Measurements from ENCODE around the gene TMEM143.

TMEM143 gene

DNA sequence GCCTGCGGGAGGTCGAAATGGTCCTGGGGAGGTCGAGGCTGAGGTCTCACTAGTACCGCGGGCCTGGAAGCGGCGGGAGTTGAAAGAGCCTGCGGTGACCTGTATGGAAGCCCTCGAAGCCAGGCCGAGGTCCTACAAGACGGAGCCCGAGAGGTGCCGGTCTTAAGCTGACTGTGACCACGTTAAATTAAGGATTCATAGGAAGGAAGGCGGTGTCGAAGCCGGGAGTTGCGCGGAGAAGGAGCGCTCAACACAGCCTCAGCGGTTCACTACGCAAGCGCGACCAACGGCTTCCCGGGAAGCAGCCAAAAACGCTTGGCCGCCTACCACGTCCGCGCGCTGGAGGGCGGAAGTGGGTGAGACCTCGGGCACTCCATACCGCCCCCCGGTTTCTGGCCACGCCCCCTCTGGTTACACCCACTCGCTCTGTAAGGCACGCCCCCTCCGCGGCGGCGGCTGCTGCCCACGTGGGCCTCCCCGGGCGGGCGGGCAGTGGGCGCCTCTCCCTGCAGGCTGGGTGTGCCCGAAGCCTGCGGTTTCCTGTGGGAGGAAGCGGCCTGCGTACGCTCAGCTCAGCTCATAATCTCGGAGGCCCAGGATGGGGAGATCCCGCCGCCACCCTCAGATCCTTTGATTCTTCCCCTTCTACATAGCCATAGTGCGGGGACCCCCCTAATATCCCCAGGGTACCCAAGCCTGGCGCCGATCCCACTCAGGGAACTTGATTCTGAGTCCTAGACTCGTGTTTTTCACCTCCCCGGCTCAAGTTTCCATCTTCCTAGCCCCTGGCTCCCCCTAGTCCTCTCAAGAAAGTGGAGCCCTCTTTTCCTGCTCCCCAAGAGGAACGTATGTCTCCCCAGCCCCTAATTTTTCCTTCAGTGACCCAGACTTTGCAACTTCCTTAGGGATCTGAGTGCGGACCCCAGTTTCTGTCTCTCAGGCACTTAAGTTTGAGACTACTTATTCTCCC, 41.8 kb downstream of the TMEM143 start:
- Histone ChIP-seq H3K79me2 (ENCODE audit: low read length) (no peaks in the 10 kb centered on the region), H3K27me3 (ENCODE audit: low read depth, low read length) (no peaks in the 10 kb centered on the region), H4K20me1 (ENCODE audit: insufficient read depth, low read length) (no peaks in the 10 kb centered on the region), H3K36me3 (replicated peaks; ENCODE audit: low read depth, low read length) (no peaks in the 10 kb centered on the region), H3K9ac (ENCODE audit: low read length) (peak overlapping the region; percentile 93), H3K4me2 (ENCODE audit: low read length) (peak overlapping the region; percentile 100), H3K27ac (ENCODE audit: low read length) (peak overlapping the region; percentile 80), H3K4me3 (ENCODE audit: low read length) (peak overlapping the region; percentile 77), H3K9me3 (ENCODE audit: insufficient read depth, low read length) (no peaks in the 10 kb centered on the region), H2AFZ (ENCODE audit: low read depth, low read length) (peak overlapping the region; percentile 51; the same call in 1 of the 2 replicates), H3K4me1 (ENCODE audit: low read length) (peaks cover 40% of the 10 kb centered on the region)
- TF ChIP-seq, protein P1, sequence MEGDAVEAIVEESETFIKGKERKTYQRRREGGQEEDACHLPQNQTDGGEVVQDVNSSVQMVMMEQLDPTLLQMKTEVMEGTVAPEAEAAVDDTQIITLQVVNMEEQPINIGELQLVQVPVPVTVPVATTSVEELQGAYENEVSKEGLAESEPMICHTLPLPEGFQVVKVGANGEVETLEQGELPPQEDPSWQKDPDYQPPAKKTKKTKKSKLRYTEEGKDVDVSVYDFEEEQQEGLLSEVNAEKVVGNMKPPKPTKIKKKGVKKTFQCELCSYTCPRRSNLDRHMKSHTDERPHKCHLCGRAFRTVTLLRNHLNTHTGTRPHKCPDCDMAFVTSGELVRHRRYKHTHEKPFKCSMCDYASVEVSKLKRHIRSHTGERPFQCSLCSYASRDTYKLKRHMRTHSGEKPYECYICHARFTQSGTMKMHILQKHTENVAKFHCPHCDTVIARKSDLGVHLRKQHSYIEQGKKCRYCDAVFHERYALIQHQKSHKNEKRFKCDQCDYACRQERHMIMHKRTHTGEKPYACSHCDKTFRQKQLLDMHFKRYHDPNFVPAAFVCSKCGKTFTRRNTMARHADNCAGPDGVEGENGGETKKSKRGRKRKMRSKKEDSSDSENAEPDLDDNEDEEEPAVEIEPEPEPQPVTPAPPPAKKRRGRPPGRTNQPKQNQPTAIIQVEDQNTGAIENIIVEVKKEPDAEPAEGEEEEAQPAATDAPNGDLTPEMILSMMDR (IDR thresholded peaks at IDR 0.05; ENCODE audit: low read depth, low read length): no peak
- no peak for TF ChIP-seq EZH2phosphoT487 (IDR thresholded peaks at IDR 0.05; ENCODE audit: low read depth)

DNA sequence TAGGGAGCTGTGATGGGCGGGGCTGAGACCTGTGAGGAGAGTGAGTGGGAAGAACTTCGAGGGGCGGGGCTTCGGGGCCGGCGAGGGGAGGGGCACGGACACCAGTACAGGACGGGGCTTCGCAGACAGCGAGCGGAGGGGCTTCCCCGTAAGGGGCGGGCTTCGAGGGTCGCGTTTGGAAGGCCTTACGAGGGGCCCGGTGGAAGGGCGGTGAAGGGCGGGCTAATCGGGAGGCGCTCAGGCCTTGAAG, 42.4 kb downstream of the TMEM143 start:
- Histone ChIP-seq H3K27ac (ENCODE audit: low read length) (peak overlapping the region; percentile 74), H3K4me3 (ENCODE audit: low read length) (peak overlapping the region; percentile 77), H3K9ac (ENCODE audit: low read length) (peak overlapping the region; percentile 85), H3K4me2 (ENCODE audit: low read length) (peak overlapping the region; percentile 100), H4K20me1 (ENCODE audit: insufficient read depth, low read length) (no peaks in the 10 kb centered on the region), H3K27me3 (ENCODE audit: low read depth, low read length) (no peaks in the 10 kb centered on the region), H3K79me2 (ENCODE audit: low read length) (no peaks in the 10 kb centered on the region), H3K36me3 (replicated peaks; ENCODE audit: low read depth, low read length) (no peaks in the 10 kb centered on the region), H3K9me3 (ENCODE audit: insufficient read depth, low read length) (no peaks in the 10 kb centered on the region), H3K4me1 (ENCODE audit: low read length) (peaks cover 39% of the 10 kb centered on the region), H2AFZ (ENCODE audit: low read depth, low read length) (no peak overlapping the region)
- no peak for TF ChIP-seq EZH2phosphoT487 (IDR thresholded peaks at IDR 0.05; ENCODE audit: low read depth)
- TF ChIP-seq, protein P1 (IDR thresholded peaks at IDR 0.05; ENCODE audit: low read depth, low read length): no peak

DNA sequence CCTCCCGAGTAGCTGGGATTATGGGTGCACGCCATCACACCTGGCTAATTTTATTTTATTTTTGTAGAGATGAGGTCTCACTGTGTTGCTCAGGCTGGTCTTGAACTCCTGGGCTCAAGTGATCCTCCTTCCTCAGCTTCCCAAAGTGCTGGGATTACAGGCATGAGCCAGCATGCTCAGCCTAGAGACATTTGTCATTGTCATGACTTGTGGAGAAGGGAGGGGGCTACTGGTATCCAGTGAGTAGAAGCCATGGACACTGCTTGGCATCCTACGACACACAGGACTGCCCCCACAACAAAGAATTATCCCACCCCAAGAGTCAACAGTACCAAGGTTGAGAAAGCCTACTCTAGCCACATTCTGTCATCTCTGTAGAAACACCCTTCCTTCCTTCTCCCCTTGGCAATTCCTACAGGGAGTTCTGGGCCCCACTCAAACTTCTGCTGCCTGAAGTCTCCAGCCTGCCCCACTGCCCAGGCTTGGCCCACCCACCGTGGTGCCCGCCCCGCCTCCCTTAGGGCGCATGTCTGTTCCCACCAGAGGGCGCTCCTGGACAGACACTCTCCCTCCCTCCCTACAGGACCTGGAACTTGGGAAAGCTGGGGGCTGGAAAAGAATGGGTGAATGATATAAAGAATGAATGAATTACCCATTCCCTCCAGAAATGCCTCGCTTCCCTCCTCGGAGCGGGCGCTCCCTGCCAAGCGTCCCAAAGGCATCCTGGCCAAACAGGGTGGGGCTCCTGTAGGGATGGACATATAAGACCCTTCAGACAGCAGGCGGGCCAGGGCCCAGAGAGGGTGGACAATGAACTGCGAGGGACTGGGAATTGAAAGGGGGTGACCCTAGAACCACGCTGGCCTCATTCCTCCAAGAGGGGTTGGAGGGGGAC, 43.8 kb downstream of the TMEM143 start:
- no peaks in the 10 kb centered on the region for H4K20me1 ChIP-seq (ENCODE audit: insufficient read depth, low read length)
- 0 out of 2 replicates have a peak overlapping the region, but pooled peaks have one; percentile 77 for H3K4me3 ChIP-seq (ENCODE audit: low read length)
- peak overlapping the region; percentile 100 for H3K4me2 ChIP-seq (ENCODE audit: low read length)
- H3K27ac ChIP-seq (ENCODE audit: low read length): no peak overlapping the region
- H3K9ac ChIP-seq (ENCODE audit: low read length): no peak overlapping the region; the same call in 1 of the 2 replicates
- H2AFZ ChIP-seq (ENCODE audit: low read depth, low read length): no peak overlapping the region
- H3K36me3 ChIP-seq (replicated peaks; ENCODE audit: low read depth, low read length): no peaks in the 10 kb centered on the region
- 0 out of 2 replicates have a peak, but pooled peaks cover 2% of the 10 kb centered on the region for H3K27me3 ChIP-seq (ENCODE audit: low read depth, low read length)
- H3K4me1 ChIP-seq (ENCODE audit: low read length): peaks cover 26% of the 10 kb centered on the region
- no peaks in the 10 kb centered on the region for H3K9me3 ChIP-seq (ENCODE audit: insufficient read depth, low read length)
- H3K79me2 ChIP-seq (ENCODE audit: low read length): no peaks in the 10 kb centered on the region
- TF ChIP-seq EZH2phosphoT487 (IDR thresholded peaks at IDR 0.05; ENCODE audit: low read depth): no peak
- TF ChIP-seq, protein P1 (IDR thresholded peaks at IDR 0.05; ENCODE audit: low read depth, low read length): peak; percentile 98

Measured in OCI-LY3 (cell line).